CD14-positive monocyte (primary cell): Measurements from ENCODE around the gene TTC16. TPM values are rescaled to one million over a fixed set of nuclear protein-coding genes. Genes with fewer than 3 reads are reported as not detected.

Experiments
- DNase-seq, 3 donors: peaks; one replicate each; pipeline ENCODE4 v3.0.0-alpha.2; 2011 to 2022
- H2AFZ ChIP-seq: 2 replicates; pipeline ENCODE4 v1.6.0; 2012; ENCODE audit warnings: mild to moderate bottlenecking, low read depth, low read length, inconsistent platforms; ENCODE audit not compliant: insufficient read depth, poor library complexity, severe bottlenecking
- H3K27ac ChIP-seq, 2 donors: 1 replicate in 1 of 2; 2 replicates in 1 of 2; pipeline ENCODE4 v1.5.1; 2012 to 2013; ENCODE audit warnings: low read length in 2 of 2, control low read depth in 1 of 2, inconsistent platforms in 1 of 2, low read depth in 1 of 2, mild to moderate bottlenecking in 1 of 2
- H3K27me3 ChIP-seq, 2 donors: one replicate each; pipeline versions ENCODE4 v1.6.0 to v1.6.1; 2011 to 2013; ENCODE audit warnings: low read length in 2 of 2; ENCODE audit not compliant: control insufficient read depth in 2 of 2, insufficient read depth in 2 of 2
- H3K36me3 ChIP-seq, 2 donors: replicated peaks in 1 of 2; 1 replicate in 1 of 2; 2 replicates in 1 of 2; pipeline versions ENCODE4 v1.5.1 to v1.6.1; 2012 to 2013; ENCODE audit warnings: low read length in 2 of 2, control low read depth in 1 of 2, inconsistent platforms in 1 of 2, mild to moderate bottlenecking in 1 of 2; ENCODE audit not compliant: insufficient read depth in 2 of 2, control insufficient read depth in 1 of 2
- H3K4me1 ChIP-seq, 2 donors: 1 replicate in 1 of 2; 2 replicates in 1 of 2; pipeline versions ENCODE4 v1.5.1 to v1.6.1; 2012 to 2013; ENCODE audit warnings: low read length in 2 of 2, control low read depth in 1 of 2, inconsistent platforms in 1 of 2, mild to moderate bottlenecking in 1 of 2, moderate library complexity in 1 of 2; ENCODE audit not compliant: insufficient read depth in 2 of 2, control insufficient read depth in 1 of 2
- H3K4me2 ChIP-seq: replicated peaks from 2 replicates; pipeline ENCODE3; 2012; ENCODE audit warnings: low read length, moderate library complexity, mild to moderate bottlenecking; ENCODE audit not compliant: poor library complexity, severe bottlenecking; ENCODE audit errors: extremely low read depth
- H3K4me3 ChIP-seq, 3 experiments: fragments of 200-600 bp in 1 of 3; sonication (generic) in 1 of 3; replicated peaks in 1 of 3; 1 replicate in 2 of 3; 2 replicates in 1 of 3; pipeline ENCODE4 v1.5.1; 2011 to 2013; ENCODE audit warnings: low read length in 3 of 3, mild to moderate bottlenecking in 3 of 3, control low read depth in 2 of 3, low read depth in 2 of 3, inconsistent platforms in 1 of 3, moderate library complexity in 1 of 3
- H3K79me2 ChIP-seq: 2 replicates; pipeline ENCODE4 v1.6.0; 2012; ENCODE audit warnings: mild to moderate bottlenecking, control low read depth, inconsistent platforms, low read length, moderate library complexity; ENCODE audit not compliant: insufficient read depth
- H3K9ac ChIP-seq: 2 replicates; pipeline ENCODE4 v1.6.0; 2017; ENCODE audit warnings: low read length, mild to moderate bottlenecking; ENCODE audit not compliant: insufficient read depth, poor library complexity, severe bottlenecking
- H3K9me3 ChIP-seq, 2 donors: replicated peaks in 1 of 2; 1 replicate in 1 of 2; 2 replicates in 1 of 2; pipeline versions ENCODE4 v1.5.1 to v1.6.1; 2012 to 2013; ENCODE audit warnings: low read length in 2 of 2, control low read depth in 1 of 2; ENCODE audit not compliant: control insufficient read depth in 1 of 2, insufficient read depth in 1 of 2
- H4K20me1 ChIP-seq: 2 replicates; pipeline ENCODE4 v1.6.0; 2012; ENCODE audit warnings: mild to moderate bottlenecking, low read length, control low read depth, moderate library complexity; ENCODE audit not compliant: insufficient read depth
- H3K27ac Mint-ChIP-seq, 7 donors: one replicate each; pipeline ENCODE4 v1.8.0; 2020; ENCODE audit warnings: mild to moderate bottlenecking in 7 of 7, mixed read lengths in 7 of 7, moderate library complexity in 6 of 7, inconsistent platforms in 2 of 7
- H3K27me3 Mint-ChIP-seq, 3 donors: one replicate each; pipeline ENCODE4 v1.8.0; 2021 to 2022; ENCODE audit warnings: low read depth in 3 of 3, mild to moderate bottlenecking in 3 of 3, mixed read lengths in 3 of 3, moderate library complexity in 3 of 3, inconsistent platforms in 1 of 3
- H3K36me3 Mint-ChIP-seq, 2 donors: one replicate each; pipeline ENCODE4 v1.8.0; 2020; ENCODE audit warnings: mixed read lengths in 2 of 2, inconsistent platforms in 1 of 2, mild to moderate bottlenecking in 1 of 2
- H3K4me1 Mint-ChIP-seq: one replicate; pipeline ENCODE4 v1.8.0; 2020; ENCODE audit warnings: mild to moderate bottlenecking, mixed read lengths
- H3K4me3 Mint-ChIP-seq, 2 donors: one replicate each; pipeline ENCODE4 v1.8.0; 2020; ENCODE audit warnings: mild to moderate bottlenecking in 2 of 2, mixed read lengths in 2 of 2, moderate library complexity in 1 of 2
- H3K9me3 Mint-ChIP-seq, 7 donors: one replicate each; pipeline ENCODE4 v1.8.0; 2020 to 2022; ENCODE audit warnings: mixed read lengths in 7 of 7, mild to moderate bottlenecking in 6 of 7, moderate library complexity in 6 of 7, inconsistent platforms in 2 of 7
- WGBS: methylation state at CpG from one replicate; pipeline ENCODE4 v1.1.5; 2013; ENCODE audit warnings: missing lambda C conversion rate; ENCODE audit not compliant: insufficient coverage; 5-methylcytosine and 5-hydroxymethylcytosine counted together
- intact Hi-C, 2 donors: fragments of 100-400 bp; cut with micrococcal nuclease; formaldehyde crosslinking; loops; one replicate each; pipeline versions ENCODE4 v1.15.0 to v1.15.1; 2023
- polyA plus RNA-seq, 3 donors: library from polyadenylated mRNA; depleted of rRNA in 1 of 3; unstranded in 2 of 3; stranded (reverse) in 1 of 3; fragments of 300-500 nt in 2 of 3; fragments of >200 nt in 1 of 3; fragmentation: Illumina TruSeq in 2 of 3; gene quantifications; 1 replicate in 2 of 3; 2 replicates in 1 of 3; pipeline ENCODE4 v1.2.3, GENCODE V29; 2012 to 2021
- TF ChIP-seq, protein P1 (sequence below): fragments of 200-600 bp; IDR thresholded peaks from one replicate; pipeline ENCODE4 v1.8.0; 2022; ENCODE audit warnings: antibody characterized with exemption, mild to moderate bottlenecking

The TTC16 gene
- polyA plus RNA-seq, 3 donors: 0.04 TPM; not detected in 2

- H3K79me2 ChIP-seq: no peaks in the 10 kb centered on the region
- peaks cover 0 to 2% of the 10 kb centered on the region in 2 donors for H3K9me3 ChIP-seq
- peaks cover 0 to 2% of the 10 kb centered on the region in 2 donors for H3K27me3 ChIP-seq
- Mint-ChIP-seq H3K27ac (no peak overlapping the region), H3K27me3 (peaks cover 8 to 24% (median 13%) of the 10 kb centered on the region in 3 donors), H3K4me1 (peaks cover 7% of the 10 kb centered on the region), H3K9me3 (peaks cover 2 to 7% (median 5%) of the 10 kb centered on the region in 7 donors), H3K4me3 (no peak overlapping the region), H3K36me3 (peaks cover 2% of the 10 kb centered on the region in 2 donors)
- no peak overlapping the region for H3K4me3 ChIP-seq
- no peak for DNase-seq
- H3K27ac ChIP-seq: no peak overlapping the region
- no peak overlapping the region for H3K4me2 ChIP-seq
- H2AFZ ChIP-seq: no peak overlapping the region
- peaks cover 5 to 10% of the 10 kb centered on the region in 2 donors for H3K4me1 ChIP-seq
- no peak overlapping the region for H3K9ac ChIP-seq
- 99% methylated on average over 7 of the region's 8 CpGs for WGBS
- H4K20me1 ChIP-seq: no peaks in the 10 kb centered on the region
- H3K36me3 ChIP-seq: no peaks in the 10 kb centered on the region
- TF ChIP-seq, protein P1, sequence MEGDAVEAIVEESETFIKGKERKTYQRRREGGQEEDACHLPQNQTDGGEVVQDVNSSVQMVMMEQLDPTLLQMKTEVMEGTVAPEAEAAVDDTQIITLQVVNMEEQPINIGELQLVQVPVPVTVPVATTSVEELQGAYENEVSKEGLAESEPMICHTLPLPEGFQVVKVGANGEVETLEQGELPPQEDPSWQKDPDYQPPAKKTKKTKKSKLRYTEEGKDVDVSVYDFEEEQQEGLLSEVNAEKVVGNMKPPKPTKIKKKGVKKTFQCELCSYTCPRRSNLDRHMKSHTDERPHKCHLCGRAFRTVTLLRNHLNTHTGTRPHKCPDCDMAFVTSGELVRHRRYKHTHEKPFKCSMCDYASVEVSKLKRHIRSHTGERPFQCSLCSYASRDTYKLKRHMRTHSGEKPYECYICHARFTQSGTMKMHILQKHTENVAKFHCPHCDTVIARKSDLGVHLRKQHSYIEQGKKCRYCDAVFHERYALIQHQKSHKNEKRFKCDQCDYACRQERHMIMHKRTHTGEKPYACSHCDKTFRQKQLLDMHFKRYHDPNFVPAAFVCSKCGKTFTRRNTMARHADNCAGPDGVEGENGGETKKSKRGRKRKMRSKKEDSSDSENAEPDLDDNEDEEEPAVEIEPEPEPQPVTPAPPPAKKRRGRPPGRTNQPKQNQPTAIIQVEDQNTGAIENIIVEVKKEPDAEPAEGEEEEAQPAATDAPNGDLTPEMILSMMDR: no peak
- intact Hi-C loops: no loop called here
Observed at GRCh38 chr9:127708952-127709587, 6.8 kb upstream of the TTC16 start.

- no peak for DNase-seq
- Histone ChIP-seq H3K27ac (no peak overlapping the region), H3K36me3 (no peaks in the 10 kb centered on the region), H3K79me2 (no peaks in the 10 kb centered on the region), H4K20me1 (no peaks in the 10 kb centered on the region), H3K4me1 (peaks cover 12 to 19% of the 10 kb centered on the region in 2 donors), H2AFZ (no peak overlapping the region), H3K9ac (no peak overlapping the region), H3K4me2 (no peak overlapping the region), H3K27me3 (peaks cover 0 to 2% of the 10 kb centered on the region in 2 donors), H3K4me3 (no peak overlapping the region), H3K9me3 (peaks cover 0 to 2% of the 10 kb centered on the region in 2 donors)
- Mint-ChIP-seq H3K27me3 (peaks cover 11 to 26% (median 14%) of the 10 kb centered on the region in 3 donors), H3K4me3 (no peak overlapping the region), H3K36me3 (peaks cover 2% of the 10 kb centered on the region in 2 donors), H3K4me1 (peaks cover 13% of the 10 kb centered on the region), H3K27ac (peak overlapping the region in 3 of 7 donors; percentile 13 to 46 (median 27)), H3K9me3 (peaks cover 2 to 7% (median 5%) of the 10 kb centered on the region in 7 donors)
- 94% methylated on average over 10 of the region's 10 CpGs for WGBS
- intact Hi-C loops: no loop called here
- TF ChIP-seq, protein P1: no peak
Observed at GRCh38 chr9:127710204-127710783, 5.6 kb upstream of the TTC16 start.
